Fibroblast of villous mesenchyme (primary cell): Measurements from ENCODE around the gene KMT2B. TPM values are rescaled to one million over a fixed set of nuclear protein-coding genes. Genes with fewer than 3 reads are reported as not detected.

Source experiments
- DNase-seq: peaks from one replicate; pipeline ENCODE4 v3.0.0-alpha.2; 2010; ENCODE audit warnings: low read depth
- H3K4me3 ChIP-seq: 2 replicates; pipeline ENCODE4 v1.5.1; 2011; ENCODE audit warnings: low read depth, mild to moderate bottlenecking, low read length
- total RNA-seq: library from RNA; depleted of rRNA; stranded (reverse); fragments of >200 nt; gene quantifications from 2 replicates; pipeline ENCODE4 v1.2.3, GENCODE V29; 2012
- TF ChIP-seq, protein P1 (sequence below): IDR thresholded peaks from 2 replicates; pipeline ENCODE4 v1.5.1; 2012; ENCODE audit warnings: low read depth, mild to moderate bottlenecking, low read length; ENCODE audit not compliant: insufficient read depth

Gene KMT2B
- total RNA-seq, 1 donor = 5.6 TPM

GRCh38 chr19:35716801-35717664 lies 770 bp upstream of the KMT2B start:
- TF ChIP-seq, protein P1, sequence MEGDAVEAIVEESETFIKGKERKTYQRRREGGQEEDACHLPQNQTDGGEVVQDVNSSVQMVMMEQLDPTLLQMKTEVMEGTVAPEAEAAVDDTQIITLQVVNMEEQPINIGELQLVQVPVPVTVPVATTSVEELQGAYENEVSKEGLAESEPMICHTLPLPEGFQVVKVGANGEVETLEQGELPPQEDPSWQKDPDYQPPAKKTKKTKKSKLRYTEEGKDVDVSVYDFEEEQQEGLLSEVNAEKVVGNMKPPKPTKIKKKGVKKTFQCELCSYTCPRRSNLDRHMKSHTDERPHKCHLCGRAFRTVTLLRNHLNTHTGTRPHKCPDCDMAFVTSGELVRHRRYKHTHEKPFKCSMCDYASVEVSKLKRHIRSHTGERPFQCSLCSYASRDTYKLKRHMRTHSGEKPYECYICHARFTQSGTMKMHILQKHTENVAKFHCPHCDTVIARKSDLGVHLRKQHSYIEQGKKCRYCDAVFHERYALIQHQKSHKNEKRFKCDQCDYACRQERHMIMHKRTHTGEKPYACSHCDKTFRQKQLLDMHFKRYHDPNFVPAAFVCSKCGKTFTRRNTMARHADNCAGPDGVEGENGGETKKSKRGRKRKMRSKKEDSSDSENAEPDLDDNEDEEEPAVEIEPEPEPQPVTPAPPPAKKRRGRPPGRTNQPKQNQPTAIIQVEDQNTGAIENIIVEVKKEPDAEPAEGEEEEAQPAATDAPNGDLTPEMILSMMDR = peak; percentile 86
- peak; percentile 83 for DNase-seq

GRCh38 chr19:35718345-35719041 lies 690 bp downstream of the KMT2B start:
- H3K4me3 ChIP-seq = peak overlapping the region; percentile 70
- TF ChIP-seq, protein P1 = no peak
- peak; percentile 17 for DNase-seq

More at GRCh38 chr19:35716801-35717664, 770 bp upstream of the KMT2B start:
- H3K4me3 ChIP-seq = peak overlapping the region; percentile 84

GRCh38 chr19:35719402-35720162 lies 1.8 kb downstream of the KMT2B start:
- H3K4me3 ChIP-seq = peak overlapping the region; percentile 70
- DNase-seq = no peak
- TF ChIP-seq, protein P1 = no peak

GRCh38 chr19:35720163-35720524 lies 2.3 kb downstream of the KMT2B start:
- DNase-seq = no peak
- TF ChIP-seq, protein P1 = no peak
- no peak overlapping the region for H3K4me3 ChIP-seq

DNA sequence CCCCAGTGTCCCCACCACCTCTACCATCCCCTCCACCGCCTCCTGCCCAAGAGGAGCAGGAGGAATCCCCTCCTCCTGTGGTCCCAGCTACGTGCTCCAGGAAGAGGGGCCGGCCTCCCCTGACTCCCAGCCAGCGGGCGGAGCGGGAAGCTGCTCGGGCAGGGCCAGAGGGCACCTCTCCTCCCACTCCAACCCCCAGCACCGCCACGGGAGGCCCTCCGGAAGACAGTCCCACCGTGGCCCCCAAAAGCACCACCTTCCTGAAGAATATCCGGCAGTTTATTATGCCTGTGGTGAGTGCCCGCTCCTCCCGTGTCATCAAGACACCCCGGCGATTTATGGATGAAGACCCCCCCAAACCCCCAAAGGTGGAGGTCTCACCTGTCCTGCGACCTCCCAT lies 2.8 kb downstream of the KMT2B start:
- DNase-seq = no peak

GRCh38 chr19:35721374-35721773 lies 3.6 kb downstream of the KMT2B start:
- no peak overlapping the region for H3K4me3 ChIP-seq
- TF ChIP-seq, protein P1 = no peak
- DNase-seq = no peak

More for the DNA sequence above, 2.8 kb downstream of the KMT2B start:
- no peak overlapping the region for H3K4me3 ChIP-seq
- TF ChIP-seq, protein P1 = no peak
